Endometrial microvascular endothelial cells (primary cell): ENCODE data around the gene ACP4. TPM values are rescaled to one million over a fixed set of nuclear protein-coding genes. Genes with fewer than 3 reads are reported as not detected.
"Not testable (repeated sequence)": the region's sequence is repeated elsewhere in the genome, so short reads cannot be mapped to it uniquely, and the experiment has no call there.

Experiments used
- in situ Hi-C: cut with HindIII; loops from 2 replicates; pipeline ENCODE4 v1.10.0; 2017; ENCODE audit warnings: low sequenced_read_pairs, low pct_unique_long_range_greater_than_20kb; ENCODE audit errors: inconsistent ontology term
- total RNA-seq: library from RNA; depleted of rRNA; stranded (reverse); fragments of >200 nt; gene quantifications from one replicate; pipeline ENCODE4 v1.2.3, GENCODE V29; 2015; ENCODE audit errors: inconsistent ontology term

Gene ACP4
- total RNA-seq, 1 donor from 2014 or later, result not detected

DNA sequence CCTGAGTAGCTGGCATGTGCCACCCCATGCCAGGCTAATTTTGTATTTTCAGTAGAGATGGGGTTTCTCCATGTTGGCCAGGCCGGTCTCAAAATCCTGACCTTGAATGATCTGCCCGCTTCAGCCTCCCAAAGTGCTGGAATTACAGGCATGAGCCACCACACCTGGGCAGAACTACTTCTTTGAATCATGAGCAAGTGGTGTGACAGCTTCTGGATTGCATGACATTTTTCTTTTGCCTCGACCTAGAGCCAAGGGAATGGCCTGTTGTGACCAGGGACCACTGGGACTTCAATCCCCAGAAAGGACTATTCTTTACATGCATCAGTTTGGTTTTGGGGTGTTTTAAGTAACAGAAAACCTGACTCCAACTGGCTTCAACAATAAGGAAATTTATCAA lies 17.3 kb upstream of the ACP4 start:
- in situ Hi-C loops, result not testable (repeated sequence)

DNA sequence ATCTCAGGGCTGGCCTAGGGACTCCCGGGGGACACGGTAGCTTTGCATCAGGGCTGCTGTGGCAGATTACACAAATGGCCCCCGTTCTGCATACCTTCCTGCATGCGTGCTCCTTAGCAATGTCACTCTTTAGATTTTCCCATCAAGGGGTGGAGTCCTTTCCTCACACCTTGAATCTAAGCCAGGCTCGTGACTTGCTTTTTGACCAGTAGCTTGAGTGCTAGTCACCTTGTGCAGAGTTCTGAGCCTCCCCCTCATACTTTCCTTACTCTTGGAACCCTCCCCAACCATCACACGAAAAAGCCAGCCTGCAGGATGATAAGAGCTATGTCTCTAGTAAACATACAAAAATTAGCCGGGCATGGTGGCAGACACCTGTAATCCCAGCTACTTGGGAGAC lies 16.8 kb upstream of the ACP4 start:
- in situ Hi-C loops, result not testable (repeated sequence)

DNA sequence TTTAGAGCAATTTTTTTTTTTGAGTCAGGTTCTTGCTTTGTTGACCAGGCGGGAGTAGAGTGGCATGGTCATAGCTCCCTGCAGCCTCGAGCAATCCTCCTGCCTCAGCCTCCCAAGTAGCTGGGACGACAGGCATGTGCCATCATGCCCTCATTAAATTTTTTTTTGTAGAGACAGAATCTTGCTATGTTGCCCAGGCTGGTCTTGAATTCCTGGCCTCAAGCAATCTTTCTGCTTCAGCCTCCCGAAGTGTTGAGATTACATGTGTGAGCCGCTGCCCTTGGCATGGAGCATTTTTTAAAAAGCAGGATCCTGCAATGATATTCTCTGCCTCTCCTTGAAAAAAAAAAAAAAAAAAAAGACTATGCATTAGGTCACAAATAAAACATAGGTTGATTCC lies 14.1 kb upstream of the ACP4 start:
- in situ Hi-C loops, result no loop called here

DNA sequence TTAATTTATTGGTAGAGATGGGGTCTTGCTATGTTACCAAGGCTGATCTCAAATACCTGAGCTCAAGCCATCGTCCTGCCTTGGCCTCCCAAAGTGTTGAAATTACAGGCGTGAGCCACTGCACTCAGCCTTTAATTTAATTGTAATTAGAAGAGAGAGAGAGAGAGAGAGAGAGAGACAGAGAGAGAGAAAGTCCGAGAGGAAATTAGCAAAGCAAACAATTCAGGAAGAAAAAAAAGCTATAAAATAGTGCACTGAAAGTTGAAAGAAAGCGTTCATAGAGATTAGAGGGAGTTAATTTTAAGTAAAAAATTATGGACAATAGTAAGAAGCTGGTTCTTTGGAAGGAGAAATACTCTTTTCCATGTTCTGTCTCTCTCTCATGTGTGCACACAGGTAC lies 13.0 kb upstream of the ACP4 start:
- in situ Hi-C loops, result no loop called here

DNA sequence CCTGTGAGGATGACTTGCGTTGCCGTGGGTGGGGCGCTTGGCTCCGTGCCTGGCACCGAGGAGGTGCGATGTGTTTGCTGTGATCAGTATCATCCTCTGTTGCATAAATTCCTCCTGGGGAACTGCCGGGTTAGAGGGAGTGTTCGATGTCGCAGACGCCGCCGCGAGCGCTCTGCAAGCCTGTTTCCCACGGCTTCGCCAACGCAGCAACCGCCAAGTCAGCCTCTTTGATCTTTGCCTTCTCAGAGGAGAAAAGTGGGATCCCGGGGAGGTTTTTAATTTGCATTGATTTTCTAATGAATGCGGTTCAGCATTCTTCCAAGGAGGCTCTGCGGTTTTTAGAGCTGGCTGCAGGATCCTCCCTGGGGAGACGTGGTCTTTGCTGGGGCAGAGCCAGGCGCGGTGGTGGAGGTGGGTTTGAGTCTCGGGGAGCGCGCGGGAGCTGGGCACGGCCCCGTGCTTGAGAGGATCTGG lies 12.3 kb upstream of the ACP4 start:
- in situ Hi-C loops, result no loop called here

DNA sequence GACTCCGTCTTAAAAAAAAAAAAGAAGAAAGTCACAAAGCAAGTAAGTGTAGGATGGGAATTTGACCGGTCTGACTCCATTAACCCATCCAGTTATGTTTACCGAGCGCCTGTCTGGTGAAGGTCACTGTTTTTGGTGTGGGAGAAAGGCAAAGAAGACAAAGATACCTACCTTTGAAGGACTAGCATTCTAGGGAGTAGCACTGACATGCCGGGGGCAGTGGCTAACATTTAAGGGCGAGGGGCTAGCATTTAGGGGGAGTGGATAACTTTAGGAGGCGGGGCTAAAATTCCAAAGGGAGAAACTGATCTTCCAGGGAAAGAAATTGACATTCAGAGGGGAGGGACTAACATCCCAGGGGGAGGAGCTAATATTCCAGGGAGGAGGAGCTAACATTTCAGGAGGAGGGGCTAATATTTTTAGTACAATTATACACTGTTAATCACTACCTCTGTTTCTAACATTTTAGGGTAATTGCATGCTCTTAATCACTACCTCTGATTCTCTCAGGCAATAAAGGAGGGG lies 11.2 kb upstream of the ACP4 start:
- in situ Hi-C loops, result no loop called here

DNA sequence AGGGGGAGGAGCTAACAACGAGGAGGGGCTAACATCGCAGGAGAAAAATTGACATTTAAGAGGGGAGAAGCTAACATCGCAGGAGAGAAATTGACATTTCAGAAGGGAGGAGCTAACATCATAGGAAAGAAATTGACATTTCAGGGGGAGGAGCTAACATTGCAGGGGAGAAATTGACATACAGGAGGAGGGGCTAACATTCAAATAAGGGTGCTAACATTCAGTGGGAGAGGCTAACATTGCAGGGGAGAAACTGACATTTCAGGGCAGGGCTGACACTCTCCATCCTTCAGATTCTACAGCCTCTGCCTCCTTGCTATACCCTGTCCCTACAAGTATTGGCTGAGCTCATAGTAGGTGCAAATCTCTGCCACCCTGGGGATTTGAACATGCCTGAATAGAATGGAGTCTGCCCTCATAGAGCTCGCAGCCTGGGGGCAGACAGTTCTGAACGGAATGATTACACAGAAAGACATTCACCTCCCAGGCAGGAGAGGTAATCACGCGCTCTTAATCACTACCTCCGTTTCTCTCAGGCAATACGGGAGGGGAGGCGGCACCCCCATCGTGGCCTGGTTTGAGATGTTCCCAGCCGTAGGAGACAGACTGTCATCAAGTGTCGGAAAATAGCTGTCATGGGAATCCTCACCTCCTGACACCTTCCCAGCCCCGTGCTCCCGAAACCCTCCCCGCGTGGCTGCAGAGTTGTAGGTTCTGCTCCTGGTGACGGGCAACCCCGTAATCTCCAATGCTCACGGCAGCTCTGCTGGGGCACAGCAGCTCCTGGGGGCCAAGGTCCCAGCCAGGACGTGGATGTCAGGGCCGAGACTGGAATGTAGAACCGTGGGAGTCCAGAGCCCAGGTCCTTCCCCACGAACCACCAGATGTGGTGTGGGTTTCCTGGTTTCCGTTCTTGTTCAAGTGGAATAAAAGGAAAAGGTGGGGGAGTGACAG lies 10.4 kb upstream of the ACP4 start:
- in situ Hi-C loops, result no loop called here

DNA sequence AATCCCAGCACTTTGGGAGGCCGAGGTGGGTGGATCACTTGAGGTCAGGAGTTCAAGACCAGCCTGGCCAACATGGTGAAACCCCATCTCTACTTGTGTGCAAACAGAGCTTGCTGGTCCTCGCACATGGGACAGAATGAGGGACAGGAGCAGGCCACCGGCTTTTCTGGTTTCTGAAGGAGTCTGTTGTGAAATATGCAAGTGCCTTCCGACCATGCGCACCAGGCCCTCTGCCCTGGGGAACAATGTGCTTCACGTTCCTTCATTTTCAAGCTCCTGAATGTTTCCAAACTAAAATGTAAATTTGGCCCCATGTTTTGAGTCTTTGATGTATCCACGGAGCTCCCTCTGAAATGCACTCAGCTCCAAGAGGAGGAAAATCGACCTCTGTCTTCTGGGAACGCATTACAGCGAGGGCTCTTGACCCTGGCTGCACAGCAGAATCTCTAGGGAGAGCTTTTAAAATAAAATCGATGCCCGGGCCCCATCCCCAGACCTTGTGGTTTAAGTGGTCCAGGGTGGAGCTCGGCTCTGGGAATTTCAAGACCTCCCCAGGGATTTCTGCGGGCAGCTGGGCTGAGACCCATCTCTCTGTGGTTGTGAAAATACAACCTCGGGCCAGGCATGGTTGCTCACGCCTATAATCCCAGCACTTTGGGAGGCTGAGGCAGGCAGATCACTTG lies 9.3 kb upstream of the ACP4 start:
- in situ Hi-C loops, result no loop called here

DNA sequence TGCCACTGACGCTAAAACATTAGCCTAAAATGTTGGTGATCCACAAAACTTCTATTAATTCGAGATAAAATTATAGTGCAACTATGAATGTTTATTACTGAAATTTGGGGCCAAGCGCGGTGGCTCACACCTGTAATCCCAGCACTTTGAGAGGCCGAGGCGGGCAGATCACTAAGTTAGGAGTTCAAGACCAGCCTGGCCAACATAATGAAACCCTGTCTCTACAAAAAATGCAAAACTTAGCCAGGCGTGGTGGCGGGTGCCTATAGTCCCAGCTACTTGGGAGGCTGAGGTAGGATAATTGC lies 6.4 kb upstream of the ACP4 start:
- in situ Hi-C loops, result not testable (repeated sequence)

DNA sequence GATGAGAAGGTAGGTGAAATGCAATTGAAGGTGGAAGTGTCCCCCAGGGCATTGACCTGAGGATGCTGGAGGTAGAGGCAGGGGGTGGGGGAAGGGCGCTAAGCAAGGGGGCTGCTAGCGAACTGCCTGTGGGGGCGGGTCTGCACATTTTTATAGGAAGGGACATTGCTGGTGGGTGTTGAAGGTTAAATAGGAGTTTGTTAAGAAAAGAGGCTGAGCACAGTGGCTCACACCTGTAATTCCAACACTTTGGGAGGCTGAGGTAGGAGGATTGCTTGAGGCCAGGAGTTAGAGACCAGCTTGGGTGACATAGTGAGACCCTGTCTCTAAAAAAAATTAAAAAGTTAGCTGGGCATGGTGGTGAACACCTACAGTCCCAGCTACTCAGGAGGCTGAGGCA lies 5.5 kb upstream of the ACP4 start:
- in situ Hi-C loops, result no loop called here

DNA sequence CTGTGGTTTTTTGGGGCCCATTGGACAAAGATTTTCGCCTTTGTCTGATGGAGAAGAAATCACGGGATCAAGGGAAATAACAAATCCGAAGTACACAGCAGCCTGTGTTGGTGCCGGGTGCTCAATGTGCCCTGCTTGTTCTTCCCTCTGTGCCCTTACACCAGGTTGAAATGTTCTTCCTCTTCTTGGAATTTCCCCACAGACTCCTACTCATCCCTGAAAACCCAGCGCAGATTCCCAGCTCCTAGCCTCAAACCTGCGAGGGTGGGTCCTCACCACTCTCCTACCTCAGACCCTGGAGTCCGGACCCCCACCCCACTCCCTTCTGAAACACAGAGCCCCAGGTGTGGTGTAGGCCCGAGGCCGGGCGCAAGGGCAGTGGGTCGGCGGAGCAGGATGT lies 4.9 kb upstream of the ACP4 start:
- in situ Hi-C loops, result no loop called here

DNA sequence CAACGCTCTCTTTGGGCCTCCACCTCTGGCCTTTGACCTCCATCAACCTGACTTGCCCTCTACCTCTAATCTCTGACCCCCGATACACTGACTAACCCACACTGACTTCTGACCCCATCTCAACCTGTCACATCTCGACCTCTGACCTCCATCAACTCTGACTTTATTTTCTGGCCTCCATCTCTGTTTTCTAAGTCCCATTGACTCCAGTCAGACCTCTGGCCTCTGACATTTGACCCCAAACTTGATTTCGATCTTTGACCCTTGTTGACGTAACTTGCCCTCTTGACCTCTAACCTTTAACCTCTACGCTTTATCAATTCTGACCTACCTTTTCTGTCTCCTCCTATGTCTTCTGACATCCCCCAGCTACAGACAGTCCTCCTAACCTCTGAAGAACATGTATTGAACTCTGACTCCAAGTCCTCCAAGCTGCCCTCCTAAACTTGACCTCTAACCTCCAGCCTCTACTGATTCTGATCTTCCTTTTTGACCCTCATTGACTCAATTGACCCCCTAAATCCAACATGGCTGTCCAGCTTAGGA lies 780 bp downstream of the ACP4 start:
- in situ Hi-C loops, result no loop called here

DNA sequence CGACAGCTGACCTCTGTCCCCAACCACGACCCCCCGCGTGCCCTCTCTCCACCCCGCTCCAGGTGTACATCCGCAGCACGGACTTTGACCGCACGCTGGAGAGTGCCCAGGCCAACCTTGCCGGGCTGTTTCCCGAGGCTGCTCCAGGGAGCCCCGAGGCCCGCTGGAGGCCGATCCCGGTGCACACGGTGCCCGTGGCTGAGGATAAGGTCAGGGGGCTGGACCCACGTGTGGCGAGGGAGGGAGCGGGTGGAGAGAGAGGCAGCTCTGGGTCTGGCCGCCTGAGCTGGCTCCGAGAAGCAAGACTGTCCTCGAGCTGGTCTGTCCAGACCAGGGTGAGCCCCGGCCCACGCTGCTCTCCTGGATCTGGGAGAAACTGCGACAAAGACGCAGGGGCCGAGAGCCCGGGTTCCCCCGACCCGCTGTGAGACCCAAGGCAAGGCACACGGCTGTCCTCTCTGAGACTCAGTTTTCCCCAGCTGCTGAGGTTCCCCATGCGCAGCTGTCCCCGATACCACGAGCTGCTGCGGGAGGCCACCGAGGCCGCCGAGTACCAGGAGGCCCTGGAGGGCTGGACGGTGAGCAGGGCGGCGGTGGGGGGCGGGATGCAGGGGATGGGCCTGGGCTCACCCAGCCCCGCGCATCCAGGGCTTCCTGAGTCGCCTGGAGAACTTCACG lies 1.5 kb downstream of the ACP4 start:
- in situ Hi-C loops, result no loop called here

DNA sequence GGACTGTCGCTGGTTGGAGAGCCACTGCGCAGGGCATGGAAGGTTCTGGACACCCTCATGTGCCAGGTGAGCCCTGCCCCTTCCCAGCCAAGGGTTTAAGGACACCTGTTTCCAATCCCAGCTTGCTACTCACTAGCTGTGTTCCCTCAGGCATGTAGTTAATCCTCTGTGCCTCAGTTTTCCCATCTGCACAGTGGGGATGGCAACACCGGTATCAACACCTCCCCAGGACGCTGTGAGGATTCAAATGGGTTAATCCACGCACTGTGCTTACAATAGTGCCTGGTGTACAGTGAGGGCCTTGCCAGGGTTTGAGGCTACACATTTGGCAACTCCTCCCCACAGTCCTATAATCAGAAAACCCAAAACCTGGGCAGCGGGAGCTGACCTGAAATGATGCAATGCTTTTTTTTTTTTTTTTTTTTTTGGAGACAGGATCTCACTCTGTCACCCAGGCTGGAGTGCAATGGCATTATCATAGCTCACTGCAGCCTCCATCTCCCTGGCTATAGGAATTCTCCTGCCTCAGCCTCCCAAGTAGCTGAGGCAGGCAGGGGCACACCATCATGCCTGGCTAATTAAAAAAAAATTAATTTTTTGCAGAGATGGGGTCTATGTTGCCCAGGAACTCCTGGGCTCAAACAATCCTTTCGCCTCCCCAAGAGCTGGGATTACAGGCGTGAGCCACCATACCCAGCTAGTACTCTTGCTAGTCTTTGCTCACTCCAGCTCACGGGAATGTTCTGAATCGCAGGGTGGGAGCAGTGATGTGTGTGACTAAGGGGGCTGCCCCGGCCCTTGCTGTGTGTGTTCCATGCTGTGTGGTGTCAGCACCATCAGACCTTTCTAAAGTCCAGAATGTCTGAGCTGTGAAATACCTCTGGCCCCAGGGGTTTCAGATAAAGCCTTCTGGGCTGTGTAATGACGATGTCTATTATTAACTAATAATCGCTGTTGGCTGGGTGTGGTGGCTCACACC lies 2.3 kb downstream of the ACP4 start:
- in situ Hi-C loops, result no loop called here

DNA sequence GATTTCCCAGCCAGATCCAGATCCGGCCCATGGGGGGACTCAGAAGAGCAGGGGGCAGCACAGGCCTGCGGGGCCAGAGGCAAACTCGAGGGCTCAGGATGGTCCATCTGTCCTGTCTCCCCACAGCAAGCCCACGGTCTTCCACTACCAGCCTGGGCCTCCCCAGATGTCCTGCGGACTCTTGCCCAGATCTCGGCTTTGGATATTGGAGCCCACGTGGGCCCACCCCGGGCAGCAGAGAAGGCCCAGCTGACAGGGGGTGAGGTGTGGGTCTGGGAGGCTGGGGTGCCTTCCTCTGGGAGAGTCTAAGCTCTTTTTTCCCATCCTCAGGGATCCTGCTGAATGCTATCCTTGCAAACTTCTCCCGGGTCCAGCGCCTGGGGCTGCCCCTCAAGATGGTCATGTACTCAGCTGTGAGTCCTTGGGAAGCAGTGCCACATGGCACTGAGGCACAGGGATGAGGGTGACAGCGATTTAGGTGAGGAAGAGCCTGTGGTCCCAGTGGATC lies 3.4 kb downstream of the ACP4 start:
- in situ Hi-C loops, result no loop called here

DNA sequence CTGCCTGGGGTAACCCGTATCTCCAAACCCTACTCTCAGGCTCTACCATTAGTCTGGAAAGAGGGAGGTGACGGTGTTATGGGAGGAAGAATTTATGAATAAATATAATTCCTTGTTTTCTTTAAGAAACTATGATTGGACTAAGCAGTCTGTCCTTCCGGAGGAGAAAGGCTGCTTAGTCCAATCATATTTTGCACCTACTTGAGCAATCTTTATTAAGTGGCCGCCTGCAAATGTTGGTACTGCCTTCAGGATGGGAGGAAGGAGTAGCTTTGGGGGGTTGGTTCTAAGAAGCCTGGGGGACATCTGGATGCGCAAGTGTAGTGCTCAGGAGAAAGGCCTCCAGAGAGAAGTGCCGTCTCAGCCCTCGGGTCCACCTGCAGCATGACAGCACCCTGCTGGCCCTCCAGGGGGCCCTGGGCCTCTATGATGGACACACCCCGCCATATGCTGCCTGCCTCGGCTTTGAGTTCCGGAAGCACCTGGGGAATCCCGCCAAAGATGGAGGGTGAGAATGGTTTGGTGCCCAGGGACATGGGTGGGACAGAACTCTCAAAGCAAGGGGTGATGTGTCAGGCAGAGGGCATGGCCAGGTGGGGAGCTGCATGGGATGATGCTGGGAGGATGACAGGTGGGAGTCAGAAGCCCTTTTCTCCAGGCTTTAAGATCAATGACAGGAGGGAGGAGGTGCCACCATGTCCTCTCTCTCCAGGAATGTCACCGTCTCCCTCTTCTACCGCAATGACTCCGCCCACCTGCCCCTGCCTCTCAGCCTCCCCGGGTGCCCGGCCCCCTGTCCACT lies 4.1 kb downstream of the ACP4 start:
- in situ Hi-C loops, result no loop called here
